GM19324 (cell line): ENCODE measurements around the gene FRG2C.
"Not testable (repeated sequence)": the region's sequence is repeated elsewhere in the genome, so short reads cannot be mapped to it uniquely, and the experiment has no call there.

ENCODE experiments used
- ATAC-seq: cut with Tn5 transposase; IDR thresholded peaks from one replicate; pipeline ENCODE4 v1.9.1; 2021; ENCODE audit warnings: mild to moderate bottlenecking, moderate library complexity; ENCODE audit not compliant: unreplicated experiment, low FRiP score

Gene FRG2C

DNA sequence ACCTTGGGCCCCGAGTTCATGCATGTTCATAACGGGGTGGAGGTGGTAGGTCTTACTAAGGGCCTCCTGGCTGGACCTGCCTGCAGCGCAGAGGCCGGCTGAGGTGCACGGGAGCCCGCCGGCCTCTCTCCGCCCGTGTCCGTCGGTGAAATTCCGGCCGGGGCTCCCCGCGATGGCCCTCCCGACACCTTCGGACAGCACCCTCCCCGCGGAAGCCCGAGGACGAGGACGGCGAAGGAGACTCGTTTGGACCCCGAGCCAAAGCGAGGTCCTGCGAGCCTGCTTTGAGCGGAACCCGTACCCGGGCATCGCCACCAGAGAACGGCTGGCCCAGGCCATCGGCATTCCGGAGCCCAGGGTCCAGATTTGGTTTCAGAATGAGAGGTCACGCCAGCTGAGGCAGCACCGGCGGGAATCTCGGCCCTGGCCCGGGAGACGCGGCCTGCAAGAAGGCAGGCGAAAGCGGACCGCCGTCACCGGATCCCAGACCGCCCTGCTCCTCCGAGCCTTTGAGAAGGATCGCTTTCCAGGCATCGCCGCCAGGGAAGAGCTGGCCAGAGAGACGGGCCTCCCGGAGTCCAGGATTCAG is 4.7 kb downstream of the FRG2C start:
- ATAC-seq: peak; percentile 82

DNA sequence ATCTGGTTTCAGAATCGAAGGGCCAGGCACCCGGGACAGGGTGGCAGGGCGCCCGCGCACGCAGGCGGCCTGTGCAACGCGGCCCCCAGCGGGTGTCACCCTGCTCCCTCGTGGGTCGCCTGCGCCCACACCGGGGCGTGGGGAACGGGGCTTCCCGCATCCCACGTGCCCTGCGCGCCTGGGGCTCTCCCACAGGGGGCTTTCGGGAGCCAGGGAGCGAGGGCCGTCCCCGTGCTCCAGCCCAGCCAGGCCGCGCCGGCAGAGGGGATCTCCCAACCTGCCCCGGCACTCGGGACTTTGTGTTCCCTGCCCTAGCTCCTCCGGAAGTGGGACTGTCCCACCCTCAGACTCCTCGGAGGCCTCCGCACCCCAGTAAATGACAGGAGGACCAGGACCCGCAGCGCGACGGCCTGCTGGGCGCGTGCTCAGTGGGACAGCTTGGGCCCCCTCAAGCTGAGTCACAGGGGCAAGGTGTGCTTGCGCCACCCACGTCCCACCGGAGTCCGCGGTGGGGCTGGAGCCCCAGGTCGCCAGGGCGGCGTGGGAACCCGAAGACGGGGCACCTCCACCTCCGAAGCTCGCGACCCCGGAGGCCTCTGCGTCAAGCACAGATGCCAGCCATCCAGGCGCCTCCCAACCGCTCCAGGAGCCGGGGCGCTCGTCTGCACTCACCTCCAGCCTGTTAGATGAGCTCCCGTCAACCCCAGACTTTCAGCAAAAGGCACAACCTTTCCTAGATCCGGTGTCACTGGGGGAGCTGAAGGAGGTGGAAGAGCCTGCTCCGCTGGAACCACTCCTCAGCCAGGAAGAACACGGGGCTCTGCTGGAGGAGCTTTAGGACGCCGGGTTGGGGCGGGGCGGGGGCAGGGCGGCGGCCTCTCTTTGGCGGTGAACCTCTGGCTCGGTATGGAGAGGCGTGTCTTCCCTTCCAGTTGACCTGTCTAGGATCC is 5.5 kb downstream of the FRG2C start:
- ATAC-seq: peak; percentile 61

DNA sequence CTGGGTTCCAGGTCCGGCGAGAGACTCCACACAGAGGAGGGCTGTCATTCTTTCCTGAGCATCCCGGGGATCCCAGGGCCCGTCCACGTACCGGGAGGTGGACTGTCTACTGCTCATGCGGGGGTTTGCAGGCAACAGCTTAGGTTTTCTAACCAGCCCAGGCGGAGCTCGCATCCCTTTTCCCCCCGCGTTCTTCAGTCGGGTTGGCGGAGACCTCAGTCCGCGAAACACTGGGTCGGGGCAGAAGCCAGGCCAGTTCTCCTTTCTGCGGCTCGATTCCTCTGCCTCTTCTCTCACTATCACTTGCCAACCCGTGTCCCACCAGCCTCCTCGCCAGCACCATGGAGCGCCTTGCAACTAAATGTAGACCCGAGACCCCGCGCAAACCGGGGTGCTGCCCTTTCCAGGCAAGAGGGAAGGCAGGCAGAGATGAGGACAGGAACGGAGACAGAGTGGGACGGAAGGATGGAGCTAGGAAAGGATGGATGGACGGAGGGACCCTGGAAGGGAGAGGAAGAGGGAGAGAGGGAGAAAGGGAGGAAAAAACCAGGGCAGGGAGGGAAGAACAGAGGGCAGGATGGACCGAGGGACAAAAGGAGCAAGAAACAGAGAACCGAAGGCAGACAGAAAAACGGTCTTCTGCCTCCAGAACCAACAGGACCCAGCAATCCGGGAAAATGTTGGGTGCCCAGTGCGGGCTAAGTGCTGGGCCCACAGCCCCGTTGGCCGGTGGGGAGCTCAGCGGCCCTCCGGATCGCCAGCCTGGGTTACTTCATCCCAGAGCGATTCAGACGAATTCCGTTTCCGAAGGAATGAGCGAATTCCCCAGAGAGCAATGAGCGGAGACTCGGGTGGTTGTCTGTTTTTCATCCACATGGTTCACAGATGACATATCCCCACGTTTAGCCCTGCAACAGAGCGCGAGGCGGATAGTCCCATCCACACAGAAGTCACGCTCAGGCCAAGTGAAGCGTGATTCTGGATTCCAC is 6.5 kb downstream of the FRG2C start:
- not testable (repeated sequence) for ATAC-seq

DNA sequence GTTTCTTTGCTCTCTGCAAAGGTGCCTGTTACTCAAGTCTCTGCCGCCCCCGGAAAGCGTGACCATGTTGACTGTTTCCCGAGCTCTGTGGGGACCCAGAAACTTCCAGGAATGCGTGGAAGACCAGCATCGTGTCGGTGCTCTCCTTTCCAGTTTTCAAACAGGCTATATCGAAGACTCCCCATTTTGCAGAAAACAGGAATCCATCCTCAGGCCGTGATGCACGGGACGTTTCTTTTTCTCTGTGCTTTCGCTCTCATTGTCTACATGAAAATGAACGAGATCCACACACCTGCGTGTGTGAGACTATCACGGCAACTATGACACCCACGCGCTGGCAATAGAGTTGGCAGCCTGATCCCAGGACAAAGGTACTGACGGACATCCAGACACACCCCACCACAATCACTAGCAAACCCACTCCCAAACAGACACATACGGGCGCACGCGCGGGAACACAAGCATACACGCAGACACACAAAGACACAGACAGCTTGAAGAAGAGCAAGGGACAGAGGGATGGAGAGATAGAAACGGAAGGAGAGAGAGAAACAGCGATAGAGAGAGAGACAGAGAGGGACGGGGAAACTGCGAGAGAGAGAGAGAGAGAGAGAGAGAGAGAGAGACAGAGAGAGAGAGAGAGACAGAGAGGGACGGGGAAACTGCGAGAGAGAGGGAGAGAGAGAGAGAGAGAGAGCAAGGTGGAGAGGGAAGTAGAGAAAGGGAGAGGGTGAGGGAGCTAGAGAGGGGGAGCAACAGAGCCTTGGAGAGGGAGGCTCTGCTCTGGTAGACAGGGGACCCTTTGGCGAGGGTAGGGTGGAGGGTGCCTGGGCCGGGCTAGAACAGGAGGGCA is 7.4 kb downstream of the FRG2C start:
- ATAC-seq: not testable (repeated sequence)

DNA sequence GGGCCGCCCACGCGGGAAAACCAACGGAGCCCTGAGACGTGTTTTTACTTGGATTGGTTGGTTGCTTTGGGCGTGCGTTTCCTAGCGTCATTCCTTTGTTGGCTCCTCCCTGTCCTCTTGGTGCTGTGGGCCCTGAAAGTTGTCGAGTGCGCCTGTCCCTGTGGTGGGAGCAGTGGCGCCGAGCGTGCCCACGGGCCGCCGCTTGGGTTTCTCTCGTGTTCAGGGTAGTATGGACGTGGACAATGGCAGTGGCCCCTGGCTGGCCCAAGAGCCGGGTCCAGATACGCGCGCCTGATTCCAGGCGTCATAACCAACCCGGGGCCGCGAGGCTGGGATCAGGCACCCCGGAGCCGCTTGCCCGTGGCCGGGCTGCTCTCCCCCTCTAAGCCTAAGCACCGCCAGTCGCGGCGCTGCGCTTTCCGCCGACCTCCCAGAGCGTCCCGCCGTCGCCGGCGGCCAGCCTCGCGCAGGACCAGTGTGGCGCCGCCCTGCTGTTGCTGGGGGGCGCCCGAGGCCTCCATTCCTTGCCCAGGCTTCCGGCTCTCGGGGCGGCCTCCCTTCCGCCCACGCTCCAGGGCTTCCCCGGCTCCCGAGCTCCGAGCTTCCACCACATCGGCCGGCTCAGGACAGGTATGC is 8.1 kb downstream of the FRG2C start:
- not testable (repeated sequence) for ATAC-seq

DNA sequence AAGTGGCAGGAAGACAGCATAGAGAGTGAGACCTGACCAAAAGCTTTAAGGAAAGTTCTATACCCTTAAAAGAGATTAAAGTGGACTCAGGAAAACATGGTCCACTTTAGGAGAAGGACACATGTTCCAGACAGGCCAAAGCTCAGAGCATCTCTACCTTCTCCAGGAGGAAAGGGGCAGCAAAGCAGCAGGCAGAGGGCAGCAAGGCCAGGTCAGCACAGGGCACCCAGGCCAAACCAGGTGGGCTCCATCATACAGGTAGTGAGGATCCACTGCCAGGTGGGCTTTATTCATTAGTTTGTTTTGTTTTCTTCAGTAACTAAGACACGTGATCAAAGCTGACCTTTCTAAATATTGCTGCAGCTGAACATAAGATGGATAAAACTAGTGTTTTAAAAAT is 19.8 kb downstream of the FRG2C start:
- not testable (repeated sequence) for ATAC-seq

DNA sequence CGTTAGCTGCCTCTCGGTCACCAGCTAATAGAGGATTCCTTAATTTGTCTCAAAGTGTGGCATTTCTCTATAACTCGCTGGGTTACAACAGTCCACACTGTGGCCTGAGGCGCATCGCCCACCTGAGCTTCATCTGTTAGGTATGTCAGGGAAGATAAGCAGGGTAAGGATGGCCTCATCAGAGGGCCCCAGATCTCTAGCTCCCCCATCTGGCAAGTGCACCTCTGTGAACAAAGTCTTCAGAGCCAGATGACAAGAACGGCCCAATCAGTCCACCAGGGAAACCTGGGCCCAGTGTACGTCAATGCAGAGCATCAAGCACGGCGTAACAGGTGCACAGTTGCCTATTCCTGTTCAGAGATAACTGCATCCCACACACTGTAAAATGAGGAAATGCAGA is 23.2 kb downstream of the FRG2C start:
- no peak for ATAC-seq

DNA sequence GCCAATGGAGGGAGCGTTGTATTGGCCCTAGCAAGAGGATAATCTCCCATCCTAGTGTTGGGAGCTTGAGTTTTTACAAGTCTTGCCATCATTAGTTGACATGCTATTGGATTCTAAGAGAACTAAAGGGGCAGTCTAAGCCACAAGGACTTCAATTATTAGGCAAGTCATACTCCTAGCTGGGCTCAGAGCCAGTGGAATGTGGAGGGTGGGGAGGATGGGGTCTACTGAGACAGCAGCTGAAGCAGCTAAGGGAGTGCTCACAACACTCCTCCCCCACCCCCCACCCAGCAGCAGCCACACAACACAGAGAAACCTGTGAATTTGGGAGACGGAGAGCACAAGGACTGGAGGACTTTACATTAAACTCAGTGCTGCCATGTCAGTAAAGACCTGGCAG is 27.9 kb downstream of the FRG2C start:
- ATAC-seq: no peak
